COLO668 (cell line): ENCODE data around the gene KAT8.

Source experiments
- DNase-seq: peaks from one replicate; lab custom pipeline; 2025; ENCODE audit not compliant: unreplicated experiment; lab: John Stamatoyannopoulos, UW

The KAT8 gene

GRCh38 chr16:31117384-31118222 lies at the start of gene KAT8:
Gene KAT8 (plus strand): TSS chr16:31117664. CDS start chr16:31117682, 18 bp downstream.
- peak; percentile 98 for DNase-seq

GRCh38 chr16:31071861-31072260 lies 45.6 kb upstream of the KAT8 start:
- peak; percentile 3 for DNase-seq

- peak; percentile 43 for DNase-seq
Measured at GRCh38 chr16:31072540-31073141, 44.8 kb upstream of the KAT8 start.

GRCh38 chr16:31073142-31073969 lies 44.1 kb upstream of the KAT8 start:
- peak; percentile 95 for DNase-seq

- DNase-seq = peak; percentile 98
Measured at GRCh38 chr16:31073970-31074813, 43.3 kb upstream of the KAT8 start, which contains the start of the genes ZNF646 and ZNF668. Gene ZNF646 (plus strand): TSS chr16:31074422. CDS start chr16:31076325, 1,903 bp downstream. Gene ZNF668 (minus strand): TSS chr16:31074240. CDS start chr16:31064459, 9,781 bp downstream.

GRCh38 chr16:31074814-31075183 lies 42.7 kb upstream of the KAT8 start:
- no peak for DNase-seq

GRCh38 chr16:31076319-31076718 lies 41.1 kb upstream of the KAT8 start:
- no peak for DNase-seq

- DNase-seq = no peak
Measured at GRCh38 chr16:31077024-31077423, 40.4 kb upstream of the KAT8 start.

GRCh38 chr16:31077592-31078396 lies 39.7 kb upstream of the KAT8 start:
- no peak for DNase-seq

- DNase-seq = no peak
Measured at GRCh38 chr16:31078597-31079341, 38.7 kb upstream of the KAT8 start.

GRCh38 chr16:31079342-31079944 lies 38.0 kb upstream of the KAT8 start:
- DNase-seq = no peak

GRCh38 chr16:31080035-31080629 lies 37.3 kb upstream of the KAT8 start:
- DNase-seq = no peak

GRCh38 chr16:31080756-31081419 lies 36.6 kb upstream of the KAT8 start:
- DNase-seq = no peak

- DNase-seq = no peak
Measured at GRCh38 chr16:31081428-31082351, 35.8 kb upstream of the KAT8 start.

- DNase-seq = no peak
Measured at GRCh38 chr16:31082368-31083045, 35.0 kb upstream of the KAT8 start.

GRCh38 chr16:31083081-31083480 lies 34.4 kb upstream of the KAT8 start:
- DNase-seq = no peak
